ENCODE measurements around the gene CFHR2.

DNA sequence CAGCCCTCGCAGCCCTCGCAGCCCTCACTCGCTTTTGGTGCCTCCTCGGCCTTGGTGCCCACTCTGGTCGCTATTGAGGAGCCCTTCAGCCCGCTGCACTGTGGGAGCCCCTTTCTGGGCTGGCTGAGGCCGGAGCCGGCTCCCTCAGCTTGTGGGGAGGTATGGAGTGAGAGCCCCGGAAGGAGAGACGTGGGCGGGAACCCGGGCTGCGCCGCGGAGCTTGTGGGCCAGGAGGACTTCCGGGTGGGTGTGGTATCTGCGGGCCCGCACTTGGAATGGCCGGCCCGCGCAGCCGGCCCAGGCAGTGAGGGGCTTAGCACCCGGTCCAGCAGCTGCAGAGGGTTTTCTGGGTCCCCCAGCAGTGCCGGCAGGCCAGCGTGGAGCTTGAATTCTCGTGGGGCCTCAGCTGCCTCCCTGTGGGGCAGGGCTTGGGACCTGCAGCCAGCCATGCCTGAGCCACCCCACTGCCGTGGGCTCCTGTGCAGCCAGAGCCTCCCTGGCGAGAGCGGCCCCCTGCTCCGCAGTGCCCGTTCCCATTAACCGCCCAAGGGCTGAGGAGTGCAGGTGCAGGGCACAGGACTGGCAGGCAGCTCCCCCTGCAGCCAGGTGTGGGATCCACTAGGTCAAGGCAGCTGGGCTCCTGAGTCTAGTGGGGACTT lies 9.9 kb upstream of the CFHR2 start:
- TF ChIP-seq, protein P1, sequence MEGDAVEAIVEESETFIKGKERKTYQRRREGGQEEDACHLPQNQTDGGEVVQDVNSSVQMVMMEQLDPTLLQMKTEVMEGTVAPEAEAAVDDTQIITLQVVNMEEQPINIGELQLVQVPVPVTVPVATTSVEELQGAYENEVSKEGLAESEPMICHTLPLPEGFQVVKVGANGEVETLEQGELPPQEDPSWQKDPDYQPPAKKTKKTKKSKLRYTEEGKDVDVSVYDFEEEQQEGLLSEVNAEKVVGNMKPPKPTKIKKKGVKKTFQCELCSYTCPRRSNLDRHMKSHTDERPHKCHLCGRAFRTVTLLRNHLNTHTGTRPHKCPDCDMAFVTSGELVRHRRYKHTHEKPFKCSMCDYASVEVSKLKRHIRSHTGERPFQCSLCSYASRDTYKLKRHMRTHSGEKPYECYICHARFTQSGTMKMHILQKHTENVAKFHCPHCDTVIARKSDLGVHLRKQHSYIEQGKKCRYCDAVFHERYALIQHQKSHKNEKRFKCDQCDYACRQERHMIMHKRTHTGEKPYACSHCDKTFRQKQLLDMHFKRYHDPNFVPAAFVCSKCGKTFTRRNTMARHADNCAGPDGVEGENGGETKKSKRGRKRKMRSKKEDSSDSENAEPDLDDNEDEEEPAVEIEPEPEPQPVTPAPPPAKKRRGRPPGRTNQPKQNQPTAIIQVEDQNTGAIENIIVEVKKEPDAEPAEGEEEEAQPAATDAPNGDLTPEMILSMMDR (tag by site-specific recombination; IDR thresholded peaks at IDR 0.05): no peak
- TF ChIP-seq ZNF2 (tag by site-specific recombination; IDR thresholded peaks at IDR 0.05) (no peak), ZNF292 (tag by site-specific recombination; IDR thresholded peaks at IDR 0.05; ENCODE audit: borderline replicate concordance, low read depth) (no peak), TCF7L2 (IDR thresholded peaks at IDR 0.05; ENCODE audit: borderline replicate concordance, low read depth, low read length) (no peak), ZNF274 (IDR thresholded peaks at IDR 0.05; ENCODE audit: low read length) (no peak), ZNF274 (tag by site-specific recombination; IDR thresholded peaks at IDR 0.05; ENCODE audit: borderline replicate concordance) (no peak)
- TF ChIP-seq, protein P2, sequence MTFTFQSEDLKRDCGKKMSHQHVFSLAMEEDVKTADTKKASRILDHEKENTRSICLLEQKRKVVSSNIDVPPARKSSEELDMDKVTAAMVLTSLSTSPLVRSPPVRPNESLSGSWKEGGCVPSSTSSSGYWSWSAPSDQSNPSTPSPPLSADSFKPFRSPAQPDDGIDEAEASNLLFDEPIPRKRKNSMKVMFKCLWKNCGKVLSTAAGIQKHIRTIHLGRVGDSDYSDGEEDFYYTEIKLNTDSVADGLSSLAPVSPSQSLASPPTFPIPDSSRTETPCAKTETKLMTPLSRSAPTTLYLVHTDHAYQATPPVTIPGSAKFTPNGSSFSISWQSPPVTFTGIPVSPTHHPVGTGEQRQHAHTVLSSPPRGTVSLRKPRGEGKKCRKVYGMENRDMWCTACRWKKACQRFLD (tag by site-specific recombination; IDR thresholded peaks at IDR 0.05): no peak
- TF ChIP-seq, protein P3, sequence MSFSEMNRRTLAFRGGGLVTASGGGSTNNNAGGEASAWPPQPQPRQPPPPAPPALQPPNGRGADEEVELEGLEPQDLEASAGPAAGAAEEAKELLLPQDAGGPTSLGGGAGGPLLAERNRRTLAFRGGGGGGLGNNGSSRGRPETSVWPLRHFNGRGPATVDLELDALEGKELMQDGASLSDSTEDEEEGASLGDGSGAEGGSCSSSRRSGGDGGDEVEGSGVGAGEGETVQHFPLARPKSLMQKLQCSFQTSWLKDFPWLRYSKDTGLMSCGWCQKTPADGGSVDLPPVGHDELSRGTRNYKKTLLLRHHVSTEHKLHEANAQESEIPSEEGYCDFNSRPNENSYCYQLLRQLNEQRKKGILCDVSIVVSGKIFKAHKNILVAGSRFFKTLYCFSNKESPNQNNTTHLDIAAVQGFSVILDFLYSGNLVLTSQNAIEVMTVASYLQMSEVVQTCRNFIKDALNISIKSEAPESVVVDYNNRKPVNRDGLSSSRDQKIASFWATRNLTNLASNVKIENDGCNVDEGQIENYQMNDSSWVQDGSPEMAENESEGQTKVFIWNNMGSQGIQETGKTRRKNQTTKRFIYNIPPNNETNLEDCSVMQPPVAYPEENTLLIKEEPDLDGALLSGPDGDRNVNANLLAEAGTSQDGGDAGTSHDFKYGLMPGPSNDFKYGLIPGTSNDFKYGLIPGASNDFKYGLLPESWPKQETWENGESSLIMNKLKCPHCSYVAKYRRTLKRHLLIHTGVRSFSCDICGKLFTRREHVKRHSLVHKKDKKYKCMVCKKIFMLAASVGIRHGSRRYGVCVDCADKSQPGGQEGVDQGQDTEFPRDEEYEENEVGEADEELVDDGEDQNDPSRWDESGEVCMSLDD (tag by site-specific recombination; IDR thresholded peaks at IDR 0.05): no peak
- TF ChIP-seq, protein P4, sequence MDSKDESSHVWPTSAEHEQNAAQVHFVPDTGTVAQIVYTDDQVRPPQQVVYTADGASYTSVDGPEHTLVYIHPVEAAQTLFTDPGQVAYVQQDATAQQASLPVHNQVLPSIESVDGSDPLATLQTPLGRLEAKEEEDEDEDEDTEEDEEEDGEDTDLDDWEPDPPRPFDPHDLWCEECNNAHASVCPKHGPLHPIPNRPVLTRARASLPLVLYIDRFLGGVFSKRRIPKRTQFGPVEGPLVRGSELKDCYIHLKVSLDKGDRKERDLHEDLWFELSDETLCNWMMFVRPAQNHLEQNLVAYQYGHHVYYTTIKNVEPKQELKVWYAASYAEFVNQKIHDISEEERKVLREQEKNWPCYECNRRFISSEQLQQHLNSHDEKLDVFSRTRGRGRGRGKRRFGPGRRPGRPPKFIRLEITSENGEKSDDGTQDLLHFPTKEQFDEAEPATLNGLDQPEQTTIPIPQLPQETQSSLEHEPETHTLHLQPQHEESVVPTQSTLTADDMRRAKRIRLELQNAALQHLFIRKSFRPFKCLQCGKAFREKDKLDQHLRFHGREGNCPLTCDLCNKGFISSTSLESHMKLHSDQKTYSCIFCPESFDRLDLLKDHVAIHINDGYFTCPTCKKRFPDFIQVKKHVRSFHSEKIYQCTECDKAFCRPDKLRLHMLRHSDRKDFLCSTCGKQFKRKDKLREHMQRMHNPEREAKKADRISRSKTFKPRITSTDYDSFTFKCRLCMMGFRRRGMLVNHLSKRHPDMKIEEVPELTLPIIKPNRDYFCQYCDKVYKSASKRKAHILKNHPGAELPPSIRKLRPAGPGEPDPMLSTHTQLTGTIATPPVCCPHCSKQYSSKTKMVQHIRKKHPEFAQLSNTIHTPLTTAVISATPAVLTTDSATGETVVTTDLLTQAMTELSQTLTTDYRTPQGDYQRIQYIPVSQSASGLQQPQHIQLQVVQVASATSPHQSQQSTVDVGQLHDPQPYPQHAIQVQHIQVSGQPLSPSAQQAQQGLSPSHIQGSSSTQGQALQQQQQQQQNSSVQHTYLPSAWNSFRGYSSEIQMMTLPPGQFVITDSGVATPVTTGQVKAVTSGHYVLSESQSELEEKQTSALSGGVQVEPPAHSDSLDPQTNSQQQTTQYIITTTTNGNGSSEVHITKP (tag by site-specific recombination; IDR thresholded peaks at IDR 0.05): no peak
- TF ChIP-seq, protein P5, sequence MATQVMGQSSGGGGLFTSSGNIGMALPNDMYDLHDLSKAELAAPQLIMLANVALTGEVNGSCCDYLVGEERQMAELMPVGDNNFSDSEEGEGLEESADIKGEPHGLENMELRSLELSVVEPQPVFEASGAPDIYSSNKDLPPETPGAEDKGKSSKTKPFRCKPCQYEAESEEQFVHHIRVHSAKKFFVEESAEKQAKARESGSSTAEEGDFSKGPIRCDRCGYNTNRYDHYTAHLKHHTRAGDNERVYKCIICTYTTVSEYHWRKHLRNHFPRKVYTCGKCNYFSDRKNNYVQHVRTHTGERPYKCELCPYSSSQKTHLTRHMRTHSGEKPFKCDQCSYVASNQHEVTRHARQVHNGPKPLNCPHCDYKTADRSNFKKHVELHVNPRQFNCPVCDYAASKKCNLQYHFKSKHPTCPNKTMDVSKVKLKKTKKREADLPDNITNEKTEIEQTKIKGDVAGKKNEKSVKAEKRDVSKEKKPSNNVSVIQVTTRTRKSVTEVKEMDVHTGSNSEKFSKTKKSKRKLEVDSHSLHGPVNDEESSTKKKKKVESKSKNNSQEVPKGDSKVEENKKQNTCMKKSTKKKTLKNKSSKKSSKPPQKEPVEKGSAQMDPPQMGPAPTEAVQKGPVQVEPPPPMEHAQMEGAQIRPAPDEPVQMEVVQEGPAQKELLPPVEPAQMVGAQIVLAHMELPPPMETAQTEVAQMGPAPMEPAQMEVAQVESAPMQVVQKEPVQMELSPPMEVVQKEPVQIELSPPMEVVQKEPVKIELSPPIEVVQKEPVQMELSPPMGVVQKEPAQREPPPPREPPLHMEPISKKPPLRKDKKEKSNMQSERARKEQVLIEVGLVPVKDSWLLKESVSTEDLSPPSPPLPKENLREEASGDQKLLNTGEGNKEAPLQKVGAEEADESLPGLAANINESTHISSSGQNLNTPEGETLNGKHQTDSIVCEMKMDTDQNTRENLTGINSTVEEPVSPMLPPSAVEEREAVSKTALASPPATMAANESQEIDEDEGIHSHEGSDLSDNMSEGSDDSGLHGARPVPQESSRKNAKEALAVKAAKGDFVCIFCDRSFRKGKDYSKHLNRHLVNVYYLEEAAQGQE (tag by site-specific recombination; IDR thresholded peaks at IDR 0.05): no peak

Measured in HEK293 (cell line).